DND-41 (cell line): ENCODE results near the gene DACT3.

Experiments used
- ATAC-seq: fragments of 200-7000 bp; cut with Tn5 transposase; 3 replicates; pipeline ENCODE4 v1.9.1; 2021; ENCODE audit warnings: low read depth; ENCODE audit not compliant: insufficient read depth
- DNase-seq: peaks from one replicate; pipeline ENCODE4 v3.0.0-alpha.2; 2020
- H2AFZ ChIP-seq: 2 replicates; pipeline ENCODE4 v1.6.0; 2012; ENCODE audit warnings: low read depth, low read length
- H3K27ac ChIP-seq: 2 replicates; pipeline ENCODE4 v1.5.1; 2012; ENCODE audit warnings: low read length, inconsistent platforms
- H3K27me3 ChIP-seq: fragments of 200-600 bp; sonication (generic); 2 replicates; pipeline ENCODE4 v1.6.0; 2012; ENCODE audit warnings: low read length, mild to moderate bottlenecking, inconsistent platforms; ENCODE audit not compliant: insufficient read depth, poor library complexity
- H3K36me3 ChIP-seq: 2 replicates; pipeline ENCODE4 v1.5.1; 2012; ENCODE audit warnings: low read length, inconsistent platforms; ENCODE audit not compliant: insufficient read depth
- H3K4me1 ChIP-seq: 2 replicates; pipeline ENCODE4 v1.5.1; 2012; ENCODE audit warnings: mild to moderate bottlenecking, low read length; ENCODE audit not compliant: insufficient read depth
- H3K4me2 ChIP-seq: 2 replicates; pipeline ENCODE4 v1.6.0; 2012; ENCODE audit warnings: mild to moderate bottlenecking, moderate library complexity, low read length, inconsistent platforms; ENCODE audit not compliant: insufficient read depth
- H3K4me3 ChIP-seq, 2 experiments: fragments of 200-600 bp in 1 of 2; shearing (Covaris generic) in 1 of 2; 2 replicates each; pipeline ENCODE4 v1.5.1; 2012 to 2016; ENCODE audit warnings: inconsistent platforms in 2 of 2, low read length in 2 of 2, mild to moderate bottlenecking in 2 of 2, low read depth in 1 of 2, moderate library complexity in 1 of 2
- H3K79me2 ChIP-seq: 2 replicates; pipeline ENCODE4 v1.6.0; 2012; ENCODE audit warnings: low read length, inconsistent platforms; ENCODE audit not compliant: insufficient read depth
- H3K9ac ChIP-seq: 2 replicates; pipeline ENCODE4 v1.6.0; 2012; ENCODE audit warnings: low read depth, mild to moderate bottlenecking, inconsistent platforms, low read length, moderate library complexity
- H3K9me3 ChIP-seq: 2 replicates; pipeline ENCODE4 v1.5.1; 2012; ENCODE audit warnings: low read length, moderate library complexity, mild to moderate bottlenecking, inconsistent platforms; ENCODE audit not compliant: insufficient read depth, severe bottlenecking
- H4K20me1 ChIP-seq: 2 replicates; pipeline ENCODE4 v1.6.0; 2012; ENCODE audit warnings: low read length; ENCODE audit not compliant: insufficient read depth
- EZH2 ChIP-seq: IDR thresholded peaks from 3 replicates; pipeline ENCODE4 v1.6.1; 2012; ENCODE audit warnings: borderline replicate concordance, low read depth, mild to moderate bottlenecking, moderate library complexity, low read length, inconsistent platforms; ENCODE audit not compliant: severe bottlenecking
- TF ChIP-seq, protein P1 (sequence below): IDR thresholded peaks from 2 replicates; pipeline ENCODE4 v1.5.1; 2012; ENCODE audit warnings: borderline replicate concordance, low read length, moderate library complexity, mild to moderate bottlenecking; ENCODE audit not compliant: poor library complexity, severe bottlenecking; ENCODE audit errors: extremely low read depth

DACT3 gene

DNA sequence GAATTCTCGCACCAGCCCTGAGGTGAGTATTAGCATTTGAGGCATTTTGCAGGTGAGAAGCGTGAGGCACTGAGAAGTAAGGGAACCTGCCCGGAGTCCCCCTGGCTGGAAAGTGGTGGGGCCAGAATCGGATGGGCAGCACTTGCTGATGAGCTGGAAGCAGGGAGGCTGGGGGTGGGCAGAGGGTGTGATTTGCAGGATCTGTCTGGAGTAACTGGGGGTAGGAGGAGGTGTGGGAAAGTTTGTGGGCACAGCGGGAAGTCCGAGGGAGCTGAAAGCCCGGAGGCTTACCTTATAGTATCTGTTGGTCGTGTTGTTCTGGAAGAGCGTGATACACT lies 35.9 kb upstream of the DACT3 start:
- Histone ChIP-seq H3K27me3 (no peaks in the 10 kb centered on the region), H3K36me3 (peaks cover 95% of the 10 kb centered on the region), H3K4me1 (no peaks in the 10 kb centered on the region), H2AFZ (no peak overlapping the region), H3K4me3 (no peak overlapping the region), H3K79me2 (no peaks in the 10 kb centered on the region), H3K9ac (no peak overlapping the region), H3K4me2 (no peak overlapping the region), H3K9me3 (no peaks in the 10 kb centered on the region), H4K20me1 (peaks cover 26% of the 10 kb centered on the region), H3K27ac (no peak overlapping the region)
- TF ChIP-seq, protein P1, sequence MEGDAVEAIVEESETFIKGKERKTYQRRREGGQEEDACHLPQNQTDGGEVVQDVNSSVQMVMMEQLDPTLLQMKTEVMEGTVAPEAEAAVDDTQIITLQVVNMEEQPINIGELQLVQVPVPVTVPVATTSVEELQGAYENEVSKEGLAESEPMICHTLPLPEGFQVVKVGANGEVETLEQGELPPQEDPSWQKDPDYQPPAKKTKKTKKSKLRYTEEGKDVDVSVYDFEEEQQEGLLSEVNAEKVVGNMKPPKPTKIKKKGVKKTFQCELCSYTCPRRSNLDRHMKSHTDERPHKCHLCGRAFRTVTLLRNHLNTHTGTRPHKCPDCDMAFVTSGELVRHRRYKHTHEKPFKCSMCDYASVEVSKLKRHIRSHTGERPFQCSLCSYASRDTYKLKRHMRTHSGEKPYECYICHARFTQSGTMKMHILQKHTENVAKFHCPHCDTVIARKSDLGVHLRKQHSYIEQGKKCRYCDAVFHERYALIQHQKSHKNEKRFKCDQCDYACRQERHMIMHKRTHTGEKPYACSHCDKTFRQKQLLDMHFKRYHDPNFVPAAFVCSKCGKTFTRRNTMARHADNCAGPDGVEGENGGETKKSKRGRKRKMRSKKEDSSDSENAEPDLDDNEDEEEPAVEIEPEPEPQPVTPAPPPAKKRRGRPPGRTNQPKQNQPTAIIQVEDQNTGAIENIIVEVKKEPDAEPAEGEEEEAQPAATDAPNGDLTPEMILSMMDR = no peak
- TF ChIP-seq EZH2 = no peak
- DNase-seq (no peak), ATAC-seq (no peak)

DNA sequence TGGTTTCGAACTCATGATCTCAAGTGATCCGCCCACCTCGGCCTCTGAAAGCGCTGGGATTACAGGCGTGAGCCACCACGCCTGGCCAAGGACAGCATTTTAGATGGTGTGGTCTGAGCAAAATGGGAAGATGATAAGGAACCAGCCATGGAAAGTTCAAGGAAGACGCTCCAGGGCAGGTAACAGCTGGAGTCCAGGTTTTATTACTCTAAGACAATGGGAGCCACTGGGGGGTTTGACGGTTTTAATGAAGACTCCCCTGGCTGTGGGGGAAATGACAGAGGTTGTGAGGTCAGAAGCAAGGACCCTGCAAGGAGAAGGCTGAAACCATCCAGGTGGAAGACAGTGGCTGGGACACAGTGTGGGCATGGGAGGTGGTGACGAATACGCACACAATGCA lies 35.1 kb upstream of the DACT3 start:
- Histone ChIP-seq H3K36me3 (peaks cover 95% of the 10 kb centered on the region), H4K20me1 (peaks cover 23% of the 10 kb centered on the region), H3K4me3 (no peak overlapping the region), H3K27ac (no peak overlapping the region), H3K9me3 (no peaks in the 10 kb centered on the region), H3K4me2 (no peak overlapping the region), H3K4me1 (no peaks in the 10 kb centered on the region), H3K79me2 (no peaks in the 10 kb centered on the region), H2AFZ (no peak overlapping the region), H3K27me3 (no peaks in the 10 kb centered on the region), H3K9ac (no peak overlapping the region)
- ATAC-seq (no peak), DNase-seq (no peak)
- no peak for TF ChIP-seq EZH2
- TF ChIP-seq, protein P1 = no peak

DNA sequence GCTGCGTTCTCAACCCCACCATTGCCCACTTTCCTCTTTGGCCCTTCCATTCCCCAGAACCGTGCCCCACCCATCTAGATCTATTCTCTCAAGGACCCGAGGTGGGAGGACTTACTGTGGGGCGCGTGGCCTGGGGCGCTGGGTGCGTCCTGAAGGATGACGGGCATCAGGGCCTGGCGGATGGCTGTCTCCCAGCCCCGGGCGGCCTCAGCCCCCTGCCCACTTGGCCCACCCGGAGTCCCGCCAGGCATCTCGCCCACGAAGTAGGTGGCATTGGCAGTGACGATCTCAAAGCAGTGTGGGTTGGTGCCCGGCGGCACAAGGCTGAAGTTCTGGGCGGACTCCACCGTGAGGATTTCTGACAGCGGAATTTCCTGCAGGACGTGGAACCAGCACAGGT lies 32.8 kb upstream of the DACT3 start:
- no peak for DNase-seq
- peaks cover 12% of the 10 kb centered on the region; the same call in 1 of the 2 replicates for H4K20me1 ChIP-seq
- ATAC-seq = no peak
- no peak overlapping the region for H3K27ac ChIP-seq
- no peaks in the 10 kb centered on the region for H3K27me3 ChIP-seq
- no peaks in the 10 kb centered on the region for H3K4me1 ChIP-seq
- H3K9ac ChIP-seq = no peak overlapping the region
- no peaks in the 10 kb centered on the region for H3K79me2 ChIP-seq
- no peaks in the 10 kb centered on the region for H3K9me3 ChIP-seq
- no peak overlapping the region for H3K4me3 ChIP-seq
- TF ChIP-seq, protein P1 = no peak
- TF ChIP-seq EZH2 = no peak
- peaks cover 96% of the 10 kb centered on the region for H3K36me3 ChIP-seq
- no peak overlapping the region for H3K4me2 ChIP-seq
- H2AFZ ChIP-seq = no peak overlapping the region

DNA sequence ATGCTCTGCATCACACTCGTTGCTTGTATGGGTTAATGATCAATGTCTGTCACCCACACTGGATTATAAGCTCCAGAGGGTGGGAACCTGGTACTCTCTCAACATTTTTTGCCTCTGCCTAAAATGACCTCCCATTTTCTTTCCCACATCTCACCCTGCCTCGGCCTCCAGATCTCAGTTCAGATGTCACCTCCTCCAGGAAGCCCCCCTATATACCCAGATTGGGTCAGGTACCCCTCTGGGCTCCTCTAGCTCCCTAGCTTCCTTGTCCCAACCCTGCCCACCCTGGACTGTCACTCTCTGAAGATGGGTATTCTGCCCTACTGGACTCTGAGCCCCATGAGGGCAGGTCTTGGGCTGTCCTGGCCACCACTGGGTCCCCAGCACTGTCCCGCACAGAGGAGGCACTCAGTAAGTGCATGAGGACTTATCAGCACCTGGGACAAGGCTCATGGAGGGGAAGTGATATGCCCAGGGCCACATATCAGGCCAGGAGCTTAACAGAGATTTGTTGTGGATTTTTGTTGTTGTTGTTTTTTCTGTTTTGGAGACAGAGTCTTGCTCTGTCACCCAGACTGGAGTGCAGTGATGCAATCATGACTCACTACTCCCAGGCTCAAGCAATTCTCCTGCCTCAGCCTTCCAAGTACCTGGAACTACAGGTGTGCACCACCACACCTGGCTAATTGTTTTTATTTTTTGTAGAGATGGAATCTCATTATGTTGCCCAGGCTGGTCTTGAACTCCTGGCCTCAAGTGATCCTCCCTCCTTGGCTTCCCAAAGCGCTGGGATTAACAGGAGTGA lies 32.1 kb upstream of the DACT3 start:
- Histone ChIP-seq H3K9me3 (no peaks in the 10 kb centered on the region), H2AFZ (no peak overlapping the region), H3K4me2 (no peak overlapping the region), H3K27me3 (no peaks in the 10 kb centered on the region), H3K4me1 (no peaks in the 10 kb centered on the region), H3K4me3 (no peak overlapping the region), H3K36me3 (peaks cover 92% of the 10 kb centered on the region), H3K79me2 (no peaks in the 10 kb centered on the region), H4K20me1 (peaks cover 11% of the 10 kb centered on the region; the same call in 1 of the 2 replicates), H3K9ac (no peak overlapping the region), H3K27ac (no peak overlapping the region)
- no peak for TF ChIP-seq EZH2
- TF ChIP-seq, protein P1 = no peak
- ATAC-seq = no peak
- DNase-seq = no peak
